Epithelial cell of esophagus (primary cell): Measurements from ENCODE around the gene CFAP97D1.

Source experiments
- DNase-seq: peaks from one replicate; pipeline ENCODE4 v3.0.0; 2010; ENCODE audit warnings: low read depth
- H3K4me3 ChIP-seq: 2 replicates; pipeline ENCODE4 v1.5.1; 2011; ENCODE audit warnings: mild to moderate bottlenecking, low read length, control low read depth
- CTCF ChIP-seq: IDR thresholded peaks from 2 replicates; pipeline ENCODE4 v1.5.1; 2011; ENCODE audit warnings: low read depth, mild to moderate bottlenecking, low read length, control low read depth, inconsistent platforms; ENCODE audit not compliant: insufficient read depth; ENCODE audit errors: missing control alignments

CFAP97D1 gene

GRCh38 chr17:43766413-43767052 is 13.7 kb upstream of the CFAP97D1 start:
- DNase-seq: peak; percentile 62
- peak; percentile 92 for TF ChIP-seq CTCF
- H3K4me3 ChIP-seq: no peak overlapping the region

- TF ChIP-seq CTCF: no peak
- H3K4me3 ChIP-seq: no peak overlapping the region
- no peak for DNase-seq
These were observed 13.1 kb upstream of the CFAP97D1 start for GRCh38 chr17:43767053-43767712.

- no peak for DNase-seq
- no peak overlapping the region for H3K4me3 ChIP-seq
- TF ChIP-seq CTCF: no peak
These were observed 12.5 kb upstream of the CFAP97D1 start for GRCh38 chr17:43767713-43768059.

GRCh38 chr17:43768382-43768781 is 11.9 kb upstream of the CFAP97D1 start:
- no peak for DNase-seq
- no peak overlapping the region for H3K4me3 ChIP-seq
- no peak for TF ChIP-seq CTCF

- H3K4me3 ChIP-seq: no peak overlapping the region
- TF ChIP-seq CTCF: no peak
- DNase-seq: no peak
These were observed 11.3 kb upstream of the CFAP97D1 start for GRCh38 chr17:43768943-43769342.

GRCh38 chr17:43769426-43769825 is 10.8 kb upstream of the CFAP97D1 start:
- H3K4me3 ChIP-seq: no peak overlapping the region
- DNase-seq: no peak
- TF ChIP-seq CTCF: no peak

- DNase-seq: no peak
- TF ChIP-seq CTCF: no peak
- H3K4me3 ChIP-seq: no peak overlapping the region
These were observed 10.4 kb upstream of the CFAP97D1 start for GRCh38 chr17:43769859-43770258.
